Adrenal gland (tissue), 12 donors: Measurements from ENCODE around the gene ILK. TPM values are rescaled to one million over a fixed set of nuclear protein-coding genes. Genes with fewer than 3 reads are reported as not detected.

ENCODE experiments used
- DNase-seq, 7 donors: peaks; one replicate each; pipeline ENCODE4 v3.0.0-alpha.2; 2019 to 2020
- H3K27ac ChIP-seq, 5 donors: fragments of 200-600 bp; sonication (generic) in 4 of 5; 1 replicate in 3 of 5; 2 replicates in 2 of 5; pipeline versions ENCODE4 v1.5.1 to v1.8.0; 2016 to 2020; ENCODE audit warnings: mild to moderate bottlenecking in 1 of 5
- H3K27me3 ChIP-seq: fragments of 200-600 bp; 2 replicates; pipeline ENCODE4 v1.8.0; 2021
- H3K36me3 ChIP-seq, 2 donors: fragments of 200-600 bp; replicated peaks in 1 of 2; 1 replicate in 1 of 2; 2 replicates in 1 of 2; pipeline versions ENCODE4 v1.5.1 to v1.8.0; 2018 to 2022
- H3K4me1 ChIP-seq, 2 donors: fragments of 200-600 bp; replicated peaks in 1 of 2; 1 replicate in 1 of 2; 2 replicates in 1 of 2; pipeline versions ENCODE4 v1.5.1 to v1.8.0; 2018 to 2021
- H3K4me3 ChIP-seq, 4 donors: fragments of 200-600 bp; sonication (generic) in 3 of 4; one replicate each; pipeline ENCODE4 v1.5.1; 2016 to 2018
- H3K9me3 ChIP-seq, 3 donors: fragments of 200-600 bp; sonication (generic) in 1 of 3; replicated peaks in 1 of 3; 1 replicate in 2 of 3; 2 replicates in 1 of 3; pipeline versions ENCODE4 v1.5.1 to v1.8.0; 2016 to 2021
- POLR2A ChIP-seq, 2 donors: fragments of 450-650 bp; IDR thresholded peaks; one replicate each; pipeline ENCODE4 v1.6.1; 2017; ENCODE audit warnings: antibody characterized with exemption in 2 of 2, mild to moderate bottlenecking in 2 of 2, moderate library complexity in 1 of 2
- WGBS, 4 donors: extraction: QIAGEN DNeasy Blood & Tissue Kit in 2 of 4; methylation state at CpG; one replicate each; pipeline versions ENCODE4 v1.1.5 to v1.1.7; 2013 to 2017; 5-methylcytosine and 5-hydroxymethylcytosine counted together
- intact Hi-C, 2 donors: fragments of 100-400 bp; cut with DNase I; formaldehyde crosslinking; loops; one replicate each; pipeline versions ENCODE4 v1.14.1 to v1.15.0; 2022 to 2023
- polyA plus RNA-seq, 3 donors: library from polyadenylated mRNA; stranded (reverse); fragments of 200-250 nt in 2 of 3; fragments of 350-450 nt in 1 of 3; fragmentation: Illumina TruSeq in 1 of 3; extraction: RNeasy Lipid Tissue Mini Kit (QIAGEN cat#74804) in 1 of 3; gene quantifications; one replicate each; pipeline ENCODE4 v1.2.3, GENCODE V29; 2013 to 2014
- total RNA-seq, 9 donors: library from RNA; depleted of rRNA in 4 of 9; stranded (reverse); fragments of >200 nt in 4 of 9; fragments of 120-200 nt in 1 of 9; fragmentation: NEBNext Ultra II Directional in 1 of 9; extraction: Animal tissue kit (Norgen Biotek cat#: 25700) in 1 of 9; gene quantifications; one replicate each; pipeline versions ENCODE4 v1.1.0 to v1.2.4, GENCODE V29; 2013 to 2023
- TF ChIP-seq, protein P1 (sequence below), 6 experiments: fragments of 450-650 bp in 4 of 6; fragments of 200-600 bp in 2 of 6; sonication (generic) in 1 of 6; IDR thresholded peaks; 1 replicate in 5 of 6; 2 replicates in 1 of 6; pipeline versions ENCODE4 v1.5.1 to v1.8.0; 2016 to 2021; ENCODE audit warnings: antibody characterized with exemption in 6 of 6, mild to moderate bottlenecking in 2 of 6, moderate library complexity in 1 of 6
- donor health status: healthy with polysubstance abuse.
- donor health status: Bipolar disorder and iron deficiency.
- donor health status: DM: yes; HTN: yes; CAD: no.
- donor health status: DM: no; HTN: no; CAD: no.
- donor health status: DM: no; HTN: no; CAD: no.
- donor health status: DM: yes; HTN: yes; CAD: no.

Gene ILK
- total and polyA plus RNA-seq, 12 donors = 99.1 to 191 (median 153) TPM

DNA sequence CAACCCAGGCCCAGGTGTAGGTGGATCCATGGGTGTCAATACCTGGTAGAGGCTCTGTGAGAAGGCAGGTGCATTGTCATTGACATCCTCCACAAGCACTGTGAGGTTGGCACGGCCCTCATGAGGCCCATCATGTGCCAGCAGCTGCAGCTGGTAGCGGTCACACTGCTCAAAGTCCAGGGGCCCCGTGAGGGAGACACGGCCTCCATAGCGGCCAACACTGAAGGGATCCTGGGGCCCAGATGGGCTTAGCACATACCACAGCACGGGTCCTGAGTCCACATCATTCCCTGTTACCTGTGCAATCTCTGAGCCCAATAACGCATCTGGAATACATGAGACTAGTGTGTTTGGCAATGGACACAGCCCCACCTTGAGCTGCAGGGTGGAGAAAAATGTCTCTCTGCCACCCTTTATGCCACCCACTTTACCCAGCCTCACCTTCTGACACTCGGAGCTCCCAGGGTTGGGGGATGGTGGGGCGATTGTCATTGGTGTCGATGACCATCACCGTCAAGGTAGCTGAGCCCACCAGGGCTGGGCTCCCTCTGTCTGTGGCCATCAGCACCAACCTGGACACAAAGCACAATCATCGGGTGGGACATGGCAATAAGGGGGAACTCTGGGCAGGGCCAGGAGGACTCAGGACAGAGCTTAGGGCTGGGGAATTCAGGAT is 21.7 kb downstream of the ILK start:
- 89 to 96% (median 91%) methylated on average over 7 to 12 of the region's 12 CpGs for WGBS, 4 donors
- TF ChIP-seq, protein P1, sequence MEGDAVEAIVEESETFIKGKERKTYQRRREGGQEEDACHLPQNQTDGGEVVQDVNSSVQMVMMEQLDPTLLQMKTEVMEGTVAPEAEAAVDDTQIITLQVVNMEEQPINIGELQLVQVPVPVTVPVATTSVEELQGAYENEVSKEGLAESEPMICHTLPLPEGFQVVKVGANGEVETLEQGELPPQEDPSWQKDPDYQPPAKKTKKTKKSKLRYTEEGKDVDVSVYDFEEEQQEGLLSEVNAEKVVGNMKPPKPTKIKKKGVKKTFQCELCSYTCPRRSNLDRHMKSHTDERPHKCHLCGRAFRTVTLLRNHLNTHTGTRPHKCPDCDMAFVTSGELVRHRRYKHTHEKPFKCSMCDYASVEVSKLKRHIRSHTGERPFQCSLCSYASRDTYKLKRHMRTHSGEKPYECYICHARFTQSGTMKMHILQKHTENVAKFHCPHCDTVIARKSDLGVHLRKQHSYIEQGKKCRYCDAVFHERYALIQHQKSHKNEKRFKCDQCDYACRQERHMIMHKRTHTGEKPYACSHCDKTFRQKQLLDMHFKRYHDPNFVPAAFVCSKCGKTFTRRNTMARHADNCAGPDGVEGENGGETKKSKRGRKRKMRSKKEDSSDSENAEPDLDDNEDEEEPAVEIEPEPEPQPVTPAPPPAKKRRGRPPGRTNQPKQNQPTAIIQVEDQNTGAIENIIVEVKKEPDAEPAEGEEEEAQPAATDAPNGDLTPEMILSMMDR (IDR thresholded peaks at IDR 0.05) = no peak
- TF ChIP-seq POLR2A (IDR thresholded peaks at IDR 0.05) = no peak
- DNase-seq = peak in 1 of 7 donors; percentile 10
- Histone ChIP-seq H3K27ac (no peak overlapping the region), H3K9me3 (no peaks in the 10 kb centered on the region), H3K36me3 (no peaks in the 10 kb centered on the region), H3K27me3 (no peaks in the 10 kb centered on the region), H3K4me1 (no peaks in the 10 kb centered on the region), H3K4me3 (no peak overlapping the region)
- intact Hi-C loops = no loop called here

DNA sequence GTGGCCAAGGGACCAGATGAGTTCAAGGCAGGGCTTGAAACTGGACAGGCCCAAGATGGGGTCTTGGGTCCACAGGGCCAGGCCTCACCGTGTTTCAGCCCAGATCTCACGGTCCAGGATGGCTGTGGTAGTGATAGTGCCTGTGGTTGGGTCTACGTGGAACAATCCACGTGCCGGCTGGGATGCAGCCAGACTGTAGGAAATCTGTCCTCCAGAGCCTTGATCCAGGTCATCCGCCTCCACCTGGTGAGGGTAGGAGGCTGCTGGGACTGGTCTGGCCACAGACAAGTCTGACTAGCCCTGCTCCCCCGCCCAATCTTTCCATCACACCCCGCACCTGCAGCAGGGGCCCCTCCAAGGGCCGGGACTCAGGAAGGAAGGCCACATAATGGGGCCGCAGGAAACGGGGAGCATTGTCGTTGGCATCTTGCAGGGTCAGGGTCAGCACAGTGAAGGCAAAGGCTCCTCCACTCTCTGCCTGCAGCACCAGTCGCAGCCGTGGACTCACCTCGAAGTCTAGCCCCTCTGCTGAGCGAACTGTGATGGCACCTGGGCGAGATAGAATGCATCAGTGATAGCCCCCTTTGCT is 22.4 kb downstream of the ILK start:
- Histone ChIP-seq H3K27ac (no peak overlapping the region), H3K36me3 (no peaks in the 10 kb centered on the region), H3K4me1 (no peaks in the 10 kb centered on the region), H3K27me3 (no peaks in the 10 kb centered on the region), H3K4me3 (no peak overlapping the region), H3K9me3 (no peaks in the 10 kb centered on the region)
- WGBS, 4 donors = 74 to 90% (median 85%) methylated on average over 11 to 17 of the region's 17 CpGs
- intact Hi-C loops = no loop called here
- no peak for DNase-seq
- TF ChIP-seq POLR2A (IDR thresholded peaks at IDR 0.05) = no peak
- TF ChIP-seq, protein P1 (IDR thresholded peaks at IDR 0.05) = no peak

DNA sequence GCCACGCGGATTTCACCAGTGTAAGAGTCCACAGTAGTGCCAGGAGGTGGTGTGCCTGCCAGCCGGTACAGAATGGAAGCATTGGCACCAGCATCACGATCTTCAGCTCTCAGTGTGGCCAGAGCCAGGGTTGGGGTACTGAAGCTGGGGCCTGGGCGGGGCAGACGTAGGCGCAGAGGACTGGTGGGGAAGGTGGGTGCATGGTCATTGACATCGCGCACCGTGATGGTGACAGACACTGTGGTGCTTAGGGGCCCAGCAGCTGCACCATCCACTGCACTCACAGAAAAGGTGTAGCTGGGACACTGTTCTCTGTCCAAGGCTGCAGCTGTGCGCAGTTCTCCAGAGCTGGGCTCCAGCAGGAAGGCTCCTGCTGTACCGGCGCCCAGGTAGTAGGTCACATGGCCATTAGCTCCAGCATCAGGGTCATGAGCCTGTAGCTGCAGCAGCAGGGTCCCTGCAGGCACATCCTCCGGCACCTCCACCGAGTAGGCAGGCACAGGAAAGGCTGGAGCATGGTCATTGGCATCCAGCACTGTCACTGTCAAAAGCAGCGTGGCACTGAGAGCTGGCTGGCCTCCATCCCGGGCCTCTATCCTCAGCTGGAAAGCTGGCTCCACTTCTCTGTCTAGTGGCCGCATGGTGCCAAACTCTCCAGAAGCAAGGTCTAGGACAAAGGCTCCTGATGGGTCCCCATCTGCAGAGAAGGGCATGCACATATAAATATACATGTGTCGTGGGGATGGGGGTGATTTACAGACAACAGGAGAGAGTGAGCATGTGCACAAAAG is 23.6 kb downstream of the ILK start:
- 81 to 90% (median 83%) methylated on average over 10 to 19 of the region's 19 CpGs for WGBS, 4 donors
- Histone ChIP-seq H3K4me3 (no peak overlapping the region), H3K27ac (no peak overlapping the region), H3K36me3 (no peaks in the 10 kb centered on the region), H3K27me3 (no peaks in the 10 kb centered on the region), H3K9me3 (no peaks in the 10 kb centered on the region), H3K4me1 (no peaks in the 10 kb centered on the region)
- TF ChIP-seq, protein P1 (IDR thresholded peaks at IDR 0.05) = no peak
- TF ChIP-seq POLR2A (IDR thresholded peaks at IDR 0.05) = no peak
- intact Hi-C loops = no loop called here
- DNase-seq = no peak

DNA sequence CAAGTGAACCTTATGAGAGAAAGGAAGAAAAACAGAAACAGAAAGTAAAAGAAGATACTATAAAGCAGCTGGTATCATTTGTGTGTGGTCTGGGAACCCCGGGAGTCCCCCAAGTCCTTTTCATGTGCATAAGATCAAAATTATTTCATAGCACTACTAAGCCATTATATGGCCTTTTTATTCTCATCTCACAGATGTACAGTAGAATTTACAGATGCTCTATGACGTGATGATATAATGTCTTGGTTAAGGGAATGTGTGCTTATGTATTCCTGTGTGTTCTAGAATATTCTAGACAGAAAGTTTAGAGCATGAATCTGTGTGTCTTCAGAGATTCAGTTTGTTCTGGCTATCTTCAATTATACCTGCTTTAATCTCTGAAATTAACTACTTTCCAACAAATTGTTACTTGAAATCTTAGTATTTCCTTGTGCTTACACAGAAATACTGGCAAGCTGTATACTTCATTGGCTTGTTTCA is 24.2 kb downstream of the ILK start:
- Histone ChIP-seq H3K4me3 (no peak overlapping the region), H3K9me3 (no peaks in the 10 kb centered on the region), H3K27ac (no peak overlapping the region), H3K4me1 (no peaks in the 10 kb centered on the region), H3K27me3 (no peaks in the 10 kb centered on the region), H3K36me3 (no peaks in the 10 kb centered on the region)
- WGBS, 4 donors = 62 to 78% (median 74%) methylated on average over 2 of the region's 2 CpGs
- intact Hi-C loops = no loop called here
- no peak for TF ChIP-seq POLR2A (IDR thresholded peaks at IDR 0.05)
- TF ChIP-seq, protein P1 (IDR thresholded peaks at IDR 0.05) = no peak
- DNase-seq = no peak
